Uterus (tissue), 4 donors: ENCODE data around the gene PSEN2. TPM values are rescaled to one million over a fixed set of nuclear protein-coding genes. Genes with fewer than 3 reads are reported as not detected.

Experiments used
- DNase-seq, 2 donors: peaks; one replicate each; pipeline ENCODE4 v3.0.0-alpha.2; 2019 to 2020
- H3K27ac ChIP-seq, 2 donors: fragments of 200-600 bp; sonication (generic); 1 replicate in 1 of 2; 2 replicates in 1 of 2; pipeline ENCODE4 v1.5.1; 2016 to 2018
- H3K27me3 ChIP-seq, 2 donors: fragments of 200-600 bp; sonication (generic); one replicate each; pipeline ENCODE4 v1.5.1; 2018 to 2019; ENCODE audit warnings: control low read depth in 1 of 2
- H3K36me3 ChIP-seq, 2 donors: fragments of 200-600 bp; sonication (generic); one replicate each; pipeline ENCODE4 v1.5.1; 2019; ENCODE audit warnings: control low read depth in 1 of 2
- H3K4me1 ChIP-seq, 2 donors: fragments of 200-600 bp; sonication (generic); one replicate each; pipeline ENCODE4 v1.5.1; 2018 to 2019; ENCODE audit warnings: control low read depth in 1 of 2
- H3K4me3 ChIP-seq, 2 donors: fragments of 200-600 bp; sonication (generic); 1 replicate in 1 of 2; 2 replicates in 1 of 2; pipeline ENCODE4 v1.5.1; 2018 to 2019; ENCODE audit warnings: mild to moderate bottlenecking in 1 of 2
- H3K9me3 ChIP-seq, 2 donors: fragments of 200-600 bp; sonication (generic); one replicate each; pipeline ENCODE4 v1.5.1; 2019; ENCODE audit warnings: control low read depth in 1 of 2
- POLR2A ChIP-seq, 2 donors: fragments of 450-650 bp; IDR thresholded peaks; one replicate each; pipeline ENCODE4 v1.6.1; 2016; ENCODE audit warnings: antibody characterized with exemption in 2 of 2, mild to moderate bottlenecking in 1 of 2, moderate library complexity in 1 of 2
- intact Hi-C: fragments of 100-400 bp; cut with DNase I; formaldehyde crosslinking; loops from one replicate; pipeline ENCODE4 v1.15.1; 2023; ENCODE audit warnings: low total_unique reads
- total RNA-seq, 4 donors: library from RNA; depleted of rRNA in 3 of 4; stranded (reverse); fragments of >200 nt in 3 of 4; gene quantifications; one replicate each; pipeline versions ENCODE4 v1.1.0 to v1.2.4, GENCODE V29; 2014 to 2023
- TF ChIP-seq, protein P1 (sequence below), 4 experiments: fragments of 200-600 bp in 2 of 4; fragments of 450-650 bp in 2 of 4; sonication (generic) in 2 of 4; IDR thresholded peaks; one replicate each; pipeline ENCODE4 v1.5.1; 2016 to 2019; ENCODE audit warnings: antibody characterized with exemption in 4 of 4, mild to moderate bottlenecking in 2 of 4, moderate library complexity in 1 of 4
- donor health status: DM: yes; HTN: yes; CAD: no.

Gene PSEN2
- total RNA-seq, 4 donors from 2014 or later: 12.8 to 80.9 (median 31.3) TPM

- no peak for TF ChIP-seq POLR2A (IDR thresholded peaks at IDR 0.05)
- TF ChIP-seq, protein P1, sequence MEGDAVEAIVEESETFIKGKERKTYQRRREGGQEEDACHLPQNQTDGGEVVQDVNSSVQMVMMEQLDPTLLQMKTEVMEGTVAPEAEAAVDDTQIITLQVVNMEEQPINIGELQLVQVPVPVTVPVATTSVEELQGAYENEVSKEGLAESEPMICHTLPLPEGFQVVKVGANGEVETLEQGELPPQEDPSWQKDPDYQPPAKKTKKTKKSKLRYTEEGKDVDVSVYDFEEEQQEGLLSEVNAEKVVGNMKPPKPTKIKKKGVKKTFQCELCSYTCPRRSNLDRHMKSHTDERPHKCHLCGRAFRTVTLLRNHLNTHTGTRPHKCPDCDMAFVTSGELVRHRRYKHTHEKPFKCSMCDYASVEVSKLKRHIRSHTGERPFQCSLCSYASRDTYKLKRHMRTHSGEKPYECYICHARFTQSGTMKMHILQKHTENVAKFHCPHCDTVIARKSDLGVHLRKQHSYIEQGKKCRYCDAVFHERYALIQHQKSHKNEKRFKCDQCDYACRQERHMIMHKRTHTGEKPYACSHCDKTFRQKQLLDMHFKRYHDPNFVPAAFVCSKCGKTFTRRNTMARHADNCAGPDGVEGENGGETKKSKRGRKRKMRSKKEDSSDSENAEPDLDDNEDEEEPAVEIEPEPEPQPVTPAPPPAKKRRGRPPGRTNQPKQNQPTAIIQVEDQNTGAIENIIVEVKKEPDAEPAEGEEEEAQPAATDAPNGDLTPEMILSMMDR (IDR thresholded peaks at IDR 0.05): no peak
- H3K36me3 ChIP-seq: no peaks in the 10 kb centered on the region
- intact Hi-C loops: no loop called here
These were observed 13.2 kb downstream of the PSEN2 start for GRCh38 chr1:226883630-226884029.

GRCh38 chr1:226884116-226884625 is 13.8 kb downstream of the PSEN2 start:
- no peaks in the 10 kb centered on the region for H3K36me3 ChIP-seq
- no peak overlapping the region for H3K4me3 ChIP-seq
- DNase-seq: no peak
- H3K27ac ChIP-seq: no peak overlapping the region
- intact Hi-C loops: no loop called here
- TF ChIP-seq, protein P1 (IDR thresholded peaks at IDR 0.05): no peak
- TF ChIP-seq POLR2A (IDR thresholded peaks at IDR 0.05): no peak
- H3K4me1 ChIP-seq: no peaks in the 10 kb centered on the region
- no peaks in the 10 kb centered on the region for H3K9me3 ChIP-seq
- H3K27me3 ChIP-seq: no peaks in the 10 kb centered on the region

More at GRCh38 chr1:226883630-226884029, 13.2 kb downstream of the PSEN2 start:
- Histone ChIP-seq H3K4me1 (no peaks in the 10 kb centered on the region), H3K9me3 (no peaks in the 10 kb centered on the region), H3K27ac (peak overlapping the region in 1 of 2 donors; percentile 48), H3K27me3 (no peaks in the 10 kb centered on the region), H3K4me3 (no peak overlapping the region)
- no peak for DNase-seq

- no peaks in the 10 kb centered on the region for H3K9me3 ChIP-seq
- no peaks in the 10 kb centered on the region for H3K4me1 ChIP-seq
- no peaks in the 10 kb centered on the region for H3K36me3 ChIP-seq
- no peak overlapping the region for H3K27ac ChIP-seq
- TF ChIP-seq, protein P1 (IDR thresholded peaks at IDR 0.05): no peak
- TF ChIP-seq POLR2A (IDR thresholded peaks at IDR 0.05): no peak
- intact Hi-C loops: no loop called here
- H3K27me3 ChIP-seq: no peaks in the 10 kb centered on the region
- no peak for DNase-seq
- no peak overlapping the region for H3K4me3 ChIP-seq
These were observed 14.8 kb downstream of the PSEN2 start for GRCh38 chr1:226884966-226885820.

DNA sequence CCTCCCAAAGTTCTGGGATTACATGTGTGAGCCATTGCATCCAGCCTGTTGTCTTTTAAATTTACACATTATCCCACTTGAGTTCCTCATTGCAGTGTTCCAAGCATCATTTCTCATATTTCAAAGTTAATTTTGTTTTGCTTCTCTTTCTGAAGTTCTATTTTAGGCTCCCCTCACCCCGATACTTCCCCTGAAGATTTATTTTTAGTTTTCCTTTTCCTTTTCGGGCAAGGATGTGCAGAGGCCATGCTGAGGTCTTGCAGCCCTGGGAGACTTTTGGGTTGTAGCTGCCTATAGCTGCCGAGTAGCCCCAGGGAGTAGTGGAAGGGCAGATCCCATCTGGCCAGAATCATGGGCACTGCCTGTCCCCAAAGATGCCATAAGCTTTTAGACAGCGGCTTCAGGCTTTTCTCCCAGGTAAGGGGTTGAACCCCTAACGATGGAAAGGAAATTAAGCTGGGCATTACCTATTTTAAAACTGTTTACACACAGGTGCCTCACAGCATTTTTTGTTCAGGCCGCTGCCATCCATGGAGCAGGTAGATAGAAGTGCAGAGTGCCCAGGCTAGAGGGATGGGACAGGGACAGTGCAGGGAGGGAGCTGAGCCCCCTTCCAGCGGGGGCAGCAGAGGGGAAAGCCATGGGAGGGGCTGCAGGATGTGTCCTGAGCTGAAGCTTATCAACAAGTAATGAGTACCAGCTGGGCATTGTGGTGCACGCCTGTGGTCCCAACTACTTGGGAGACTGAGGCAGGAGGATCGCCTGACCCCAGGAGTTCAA is 15.9 kb downstream of the PSEN2 start:
- TF ChIP-seq, protein P1 (IDR thresholded peaks at IDR 0.05): no peak
- TF ChIP-seq POLR2A (IDR thresholded peaks at IDR 0.05): no peak
- Histone ChIP-seq H3K4me1 (no peaks in the 10 kb centered on the region), H3K36me3 (no peaks in the 10 kb centered on the region), H3K27me3 (no peaks in the 10 kb centered on the region), H3K4me3 (no peak overlapping the region), H3K27ac (no peak overlapping the region), H3K9me3 (no peaks in the 10 kb centered on the region)
- intact Hi-C loops: no loop called here
- DNase-seq: no peak

DNA sequence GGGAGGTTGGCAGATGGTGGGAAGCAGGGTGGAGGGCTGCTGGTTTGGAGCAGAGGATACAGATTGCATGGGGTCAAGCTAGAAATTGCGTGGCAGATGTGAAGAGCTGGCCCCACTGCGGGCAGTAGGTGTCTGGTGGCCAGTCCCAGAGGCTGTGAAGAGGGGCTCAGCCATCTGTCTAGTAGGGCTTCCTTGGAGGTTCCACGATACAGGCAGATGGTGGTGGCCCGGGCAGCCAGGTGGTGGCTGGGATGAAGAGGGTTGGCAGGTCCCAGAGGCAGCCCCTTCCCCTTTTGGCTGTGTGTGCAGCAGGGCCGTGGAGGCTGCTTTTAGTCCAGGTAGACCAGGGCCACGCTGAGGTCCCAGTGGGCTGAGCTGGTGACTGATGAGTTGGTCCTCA is 16.6 kb downstream of the PSEN2 start:
- H3K4me1 ChIP-seq: no peaks in the 10 kb centered on the region
- TF ChIP-seq, protein P1 (IDR thresholded peaks at IDR 0.05): no peak
- no peak for TF ChIP-seq POLR2A (IDR thresholded peaks at IDR 0.05)
- H3K36me3 ChIP-seq: no peaks in the 10 kb centered on the region
- intact Hi-C loops: no loop called here
- H3K9me3 ChIP-seq: no peaks in the 10 kb centered on the region
- no peak overlapping the region for H3K4me3 ChIP-seq
- no peak overlapping the region for H3K27ac ChIP-seq
- no peaks in the 10 kb centered on the region for H3K27me3 ChIP-seq
- DNase-seq: no peak
